T1000 (cell line): Measurements from ENCODE around the gene PDLIM4.

Source experiments
- DNase-seq: peaks from one replicate; lab custom pipeline; 2025; ENCODE audit warnings: mixed read lengths; lab: John Stamatoyannopoulos, UW

Gene PDLIM4

GRCh38 chr5:132227485-132228240 is 29.8 kb upstream of the PDLIM4 start, which contains the start of gene P4HA2:
Gene P4HA2, minus strand, starts transcription at chr5:132227853. Its CDS starts 9,227 bp downstream, at chr5:132218626.
- peak; percentile 35 for DNase-seq

DNA sequence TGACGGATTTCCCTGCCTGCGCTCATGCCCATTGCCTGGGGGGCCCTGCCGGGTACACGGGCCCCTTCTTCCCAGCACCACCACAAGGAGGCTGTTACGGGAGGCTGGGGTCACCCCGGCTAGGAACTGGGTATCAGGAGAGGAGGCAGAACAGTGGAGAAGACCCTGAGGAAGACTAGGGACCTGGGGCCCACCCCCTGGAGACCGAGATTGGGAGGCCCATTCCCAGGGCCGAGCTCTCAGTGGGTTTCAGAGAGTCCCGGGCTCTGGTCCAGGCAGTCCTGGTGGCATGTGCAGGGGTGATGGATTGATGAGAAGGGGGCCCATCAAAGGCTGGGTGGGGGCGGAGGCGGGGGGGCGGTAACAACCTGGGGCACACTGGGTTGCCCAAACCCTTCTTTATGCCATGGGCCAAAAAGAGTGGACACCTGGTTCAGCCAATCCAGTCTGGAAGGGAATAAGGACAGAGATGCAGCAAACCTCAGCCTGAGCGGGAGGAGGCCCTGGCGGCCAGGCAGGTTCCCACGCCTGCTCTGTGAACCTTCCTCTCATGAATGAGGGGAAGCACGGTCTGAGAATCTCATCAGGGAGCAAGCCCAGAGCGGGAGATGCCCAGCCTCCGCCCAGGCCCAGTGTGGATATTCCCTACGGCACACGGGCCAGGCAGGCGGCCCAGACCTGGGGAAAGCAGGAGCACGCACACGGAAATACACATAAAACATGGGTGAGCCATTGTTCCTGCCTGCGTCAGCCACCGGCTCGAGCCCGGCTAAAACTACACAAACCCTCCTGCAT is 29.1 kb upstream of the PDLIM4 start:
- no peak for DNase-seq

DNA sequence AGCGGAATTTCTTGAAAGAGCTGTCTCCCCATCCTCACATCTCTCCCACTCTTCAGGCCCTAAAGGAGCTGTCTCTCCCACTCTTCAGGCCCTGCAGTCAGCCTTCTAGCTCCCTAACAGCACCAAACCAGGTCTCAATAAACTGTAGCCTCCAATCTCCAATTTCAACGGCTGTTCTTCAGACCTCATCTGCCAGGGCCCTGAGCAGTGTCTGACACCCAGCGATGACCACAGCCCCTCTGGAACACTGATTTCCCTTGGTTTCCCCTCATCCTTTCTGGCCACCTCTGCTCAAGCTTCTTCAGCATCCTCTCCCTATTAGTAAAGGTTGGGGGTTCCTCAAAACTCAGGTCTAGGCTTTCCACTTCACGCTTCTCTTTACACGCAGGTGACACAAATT is 28.3 kb upstream of the PDLIM4 start:
- no peak for DNase-seq

- no peak for DNase-seq
These were observed 26.6 kb upstream of the PDLIM4 start for GRCh38 chr5:132230871-132231270.

GRCh38 chr5:132232465-132232864 is 25.0 kb upstream of the PDLIM4 start:
- DNase-seq: no peak

DNA sequence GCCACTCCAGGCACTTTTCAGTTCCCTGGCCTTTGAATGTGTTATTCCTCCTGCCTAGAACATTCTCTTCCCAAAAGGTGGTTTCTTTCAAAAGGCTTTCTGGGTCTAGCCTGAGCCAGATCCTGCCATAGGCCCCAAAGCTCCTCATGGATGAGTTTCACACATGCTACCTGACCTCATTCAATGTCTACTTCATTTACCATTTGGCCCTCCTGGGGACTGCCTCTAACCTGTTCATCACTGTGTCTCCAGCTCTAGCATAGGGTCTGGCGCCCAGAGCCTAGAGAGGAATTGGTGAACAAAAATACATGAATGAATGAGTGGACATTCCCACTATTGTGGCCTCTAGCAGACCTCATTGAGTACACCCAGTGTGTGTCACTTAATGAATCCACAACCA is 24.4 kb upstream of the PDLIM4 start:
- no peak for DNase-seq

DNA sequence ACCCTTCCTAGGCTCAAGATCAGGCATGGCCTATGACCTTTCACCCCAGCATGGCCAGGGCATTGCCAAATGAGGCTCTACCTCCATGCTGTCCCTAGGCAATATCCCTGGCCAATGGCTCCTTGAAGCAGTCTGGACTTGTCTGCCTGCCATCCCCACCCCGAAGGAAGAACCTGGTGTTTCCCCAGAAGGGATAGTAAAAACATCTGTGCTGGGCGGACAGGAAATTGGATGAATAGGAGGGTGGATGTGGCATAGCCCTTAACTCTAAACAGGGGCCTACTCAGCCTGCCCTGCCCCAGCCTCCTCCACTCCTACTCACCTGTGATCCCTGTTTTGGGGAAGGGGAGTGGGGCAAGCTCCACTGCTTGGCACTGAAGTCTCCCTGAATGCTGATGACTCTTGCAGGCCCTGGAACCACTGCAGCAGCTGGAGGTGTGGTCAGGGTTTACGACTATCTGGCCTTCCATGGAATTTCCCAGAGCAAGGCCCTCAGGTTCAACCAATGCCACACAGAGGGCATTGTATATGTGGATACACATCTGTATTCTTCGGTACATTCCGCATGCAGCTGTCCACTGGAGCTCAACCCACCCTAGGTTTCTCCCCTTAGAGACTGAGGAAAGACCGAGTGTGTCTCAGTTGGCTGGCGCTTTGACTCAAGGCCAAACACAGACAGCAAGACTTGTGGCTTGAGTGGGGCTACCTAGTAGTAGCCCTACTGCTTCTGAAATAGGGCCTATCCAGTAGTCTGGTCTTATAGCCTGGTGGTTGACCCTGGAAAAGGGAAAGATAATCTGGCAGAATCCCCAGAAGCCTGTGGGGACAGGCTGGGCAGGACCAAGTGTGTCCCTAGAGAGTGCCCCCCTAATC is 23.4 kb upstream of the PDLIM4 start:
- DNase-seq: no peak

- no peak for DNase-seq
These were observed 22.8 kb upstream of the PDLIM4 start for GRCh38 chr5:132234684-132235062.

- no peak for DNase-seq
These were observed 22.2 kb upstream of the PDLIM4 start for GRCh38 chr5:132235340-132235739.

GRCh38 chr5:132237141-132237540 is 20.4 kb upstream of the PDLIM4 start:
- no peak for DNase-seq

DNA sequence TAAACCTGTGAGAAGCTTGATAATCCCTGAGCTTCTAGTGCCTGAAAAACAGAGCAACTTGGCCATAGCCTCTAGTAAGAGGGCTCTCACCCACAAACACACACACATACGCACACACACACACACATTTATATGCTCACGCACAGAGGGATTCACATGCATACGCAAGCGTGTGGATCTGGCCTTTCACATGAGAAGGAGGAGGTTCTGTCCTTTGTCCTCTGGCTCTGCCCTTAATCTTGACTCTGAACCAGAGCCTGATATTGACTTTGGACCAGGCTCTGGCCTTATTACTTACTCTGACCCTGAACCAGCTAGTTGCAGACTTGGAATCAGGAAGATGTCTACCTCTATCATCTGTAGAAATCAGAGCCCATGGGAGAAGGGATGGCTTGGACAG is 19.8 kb upstream of the PDLIM4 start:
- no peak for DNase-seq

DNA sequence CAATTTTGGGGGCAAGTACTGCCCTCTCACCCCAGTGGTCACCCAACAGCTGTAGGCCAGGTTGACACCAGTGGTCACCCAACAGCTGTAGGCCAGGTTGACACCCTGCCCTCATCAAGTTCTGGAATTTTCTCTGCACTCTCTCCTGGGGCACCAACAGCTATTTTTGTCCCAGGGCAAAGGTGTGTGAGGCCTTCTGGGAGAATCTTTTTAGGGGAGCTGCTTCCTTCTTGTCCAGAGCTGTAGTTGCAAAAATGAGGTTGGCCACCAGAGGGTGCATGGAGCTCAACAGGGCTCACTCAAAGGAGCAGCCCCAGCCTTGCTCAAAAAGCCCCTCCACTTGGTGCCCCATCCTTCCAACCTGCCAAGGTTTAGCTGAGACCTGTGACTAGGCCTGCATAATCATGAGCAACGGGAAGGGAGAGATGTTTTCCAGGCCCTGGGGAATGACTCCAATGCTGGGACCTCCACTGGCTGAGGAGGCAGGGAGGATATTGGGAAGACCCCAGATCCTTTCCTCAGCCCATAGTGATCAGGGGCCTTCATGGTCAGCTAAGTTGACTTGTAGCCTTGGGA is 19.2 kb upstream of the PDLIM4 start:
- peak; percentile 52 for DNase-seq

DNA sequence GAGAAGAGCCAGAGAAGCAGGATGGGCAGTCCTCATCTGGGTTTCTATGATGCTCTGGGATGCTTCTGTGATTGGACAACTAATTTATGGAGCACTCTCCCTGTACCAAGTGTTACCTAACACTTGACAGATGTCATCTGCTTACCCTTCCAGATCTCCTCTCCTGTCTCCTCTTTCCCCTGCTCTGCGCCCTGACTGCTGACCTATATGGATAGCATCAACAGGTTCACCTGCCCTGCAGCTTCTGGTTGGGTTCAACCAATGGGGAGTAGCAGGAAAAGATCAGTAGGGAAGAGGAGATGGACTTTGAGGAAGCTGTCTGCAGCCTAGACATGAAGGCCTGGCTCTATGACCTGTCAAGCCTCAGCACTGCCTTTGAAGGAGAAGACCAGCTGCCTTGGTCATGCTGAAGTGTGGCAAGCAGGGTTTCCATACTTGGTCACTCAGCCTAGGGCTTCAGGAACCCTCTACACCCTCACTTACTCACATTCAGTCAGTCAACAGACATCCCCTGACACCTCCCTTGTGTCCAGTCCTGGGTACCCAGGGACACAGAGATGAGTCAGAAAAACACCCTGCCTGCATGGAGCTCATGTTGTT is 18.5 kb upstream of the PDLIM4 start:
- no peak for DNase-seq

DNA sequence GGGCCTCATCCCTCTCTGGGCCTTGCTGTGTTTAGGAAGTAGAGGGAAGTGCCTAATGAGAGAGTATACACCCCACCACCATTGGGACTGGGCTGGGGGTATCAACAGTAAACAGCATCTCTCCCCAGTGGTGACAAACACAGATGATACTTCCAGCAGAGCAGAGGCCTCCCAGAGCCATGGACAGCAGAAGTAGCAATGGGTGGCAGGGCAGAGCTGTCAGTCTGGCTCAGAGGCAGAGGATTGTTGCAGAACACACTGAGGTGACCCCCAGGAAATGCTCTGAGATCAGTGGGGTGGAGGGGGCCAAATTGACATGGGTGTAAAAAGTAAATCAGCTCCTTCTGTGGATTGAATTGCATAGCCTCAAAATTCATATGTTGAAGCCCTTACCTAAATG is 17.7 kb upstream of the PDLIM4 start:
- no peak for DNase-seq

GRCh38 chr5:132243366-132243977 is 14.0 kb upstream of the PDLIM4 start:
- no peak for DNase-seq

- DNase-seq: no peak
These were observed 11.9 kb upstream of the PDLIM4 start for GRCh38 chr5:132245593-132245992.

DNA sequence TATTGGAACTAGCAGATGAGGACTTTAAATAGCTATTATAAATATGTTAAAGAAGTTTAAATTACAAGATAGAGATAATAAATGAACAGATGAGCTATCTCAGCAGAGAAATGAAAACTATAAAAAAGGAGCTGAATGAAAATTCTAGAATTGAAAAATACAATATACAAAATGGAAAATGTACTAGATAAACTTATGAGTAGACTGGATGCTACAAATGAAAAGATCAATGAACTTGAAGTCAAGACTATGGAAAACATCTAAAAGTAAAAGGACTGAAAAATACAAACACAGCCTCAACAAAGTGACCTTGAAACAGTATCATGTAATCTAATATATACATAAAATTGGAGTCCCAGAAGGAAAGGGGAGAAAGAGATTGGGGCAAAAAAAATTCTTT is 10.7 kb upstream of the PDLIM4 start:
- DNase-seq: no peak

GRCh38 chr5:132250547-132250946 is 6.9 kb upstream of the PDLIM4 start:
- DNase-seq: no peak

DNA sequence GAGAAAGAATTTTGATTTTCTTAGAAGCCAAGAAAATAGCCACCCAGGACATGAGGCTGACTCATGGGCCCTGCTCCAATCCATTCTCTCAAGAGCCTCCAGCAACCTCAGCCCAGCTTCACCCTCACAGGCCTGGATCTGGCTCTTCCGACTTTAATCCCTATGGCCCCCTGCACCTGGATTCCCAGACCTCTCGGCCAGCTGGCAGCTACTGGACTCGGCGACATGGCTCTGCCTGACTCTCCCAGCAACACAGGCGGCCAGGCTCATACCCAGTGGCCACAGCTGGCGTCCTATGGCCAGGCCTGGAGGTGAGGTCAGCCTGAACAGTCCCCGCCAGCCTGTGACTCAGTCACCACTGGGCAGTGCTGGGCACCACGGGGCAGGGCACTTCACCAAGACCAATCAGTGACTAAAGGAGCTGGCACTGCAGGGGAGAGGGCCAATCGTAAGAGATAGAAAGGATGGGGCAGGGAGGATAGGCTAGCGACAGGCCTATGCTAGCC is 6.2 kb upstream of the PDLIM4 start:
- DNase-seq: peak; percentile 23

DNA sequence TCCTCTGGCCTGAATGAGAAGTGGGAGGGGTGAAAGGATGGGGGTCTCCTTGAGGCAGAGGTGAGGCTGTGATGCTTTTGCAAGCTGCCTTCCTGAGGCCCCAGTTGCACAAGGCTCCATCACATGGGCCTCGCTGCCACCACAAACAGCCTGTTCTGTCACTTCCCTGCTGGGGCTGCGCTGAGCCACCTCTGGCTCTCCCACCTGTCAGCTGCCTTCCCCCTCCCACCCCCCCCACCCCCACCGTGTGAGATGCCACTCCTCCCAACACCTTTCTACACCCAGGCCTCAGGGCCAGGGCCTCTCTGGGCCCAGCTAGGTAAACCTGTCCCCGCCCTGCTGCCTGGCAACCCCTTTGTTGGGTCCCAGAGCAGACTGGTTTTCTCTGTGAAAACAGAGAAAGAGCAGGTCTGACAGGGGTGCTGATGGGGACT is 4.5 kb upstream of the PDLIM4 start:
- no peak for DNase-seq
